Ascending aorta (tissue), 2 donors: ENCODE results near the gene MGP. TPM values are rescaled to one million over a fixed set of nuclear protein-coding genes. Genes with fewer than 3 reads are reported as not detected.

ENCODE experiments used
- DNase-seq, 2 donors: peaks; one replicate each; pipeline ENCODE4 v3.0.0-alpha.2; 2019; ENCODE audit warnings: low spot score in 2 of 2
- H3K27ac ChIP-seq, 2 donors: fragments of 200-600 bp; sonication (generic); one replicate each; pipeline ENCODE4 v1.5.1; 2016 to 2017; ENCODE audit warnings: mild to moderate bottlenecking in 1 of 2
- H3K27me3 ChIP-seq: fragments of 200-600 bp; sonication (generic); one replicate; pipeline ENCODE4 v1.5.1; 2017
- H3K36me3 ChIP-seq, 2 donors: fragments of 200-600 bp; sonication (generic); one replicate each; pipeline ENCODE4 v1.5.1; 2016
- H3K4me1 ChIP-seq, 2 donors: fragments of 200-600 bp; sonication (generic); one replicate each; pipeline ENCODE4 v1.5.1; 2016 to 2017; ENCODE audit warnings: mild to moderate bottlenecking in 1 of 2
- H3K4me3 ChIP-seq, 2 donors: fragments of 200-600 bp; sonication (generic); one replicate each; pipeline ENCODE4 v1.5.1; 2016 to 2017; ENCODE audit warnings: mild to moderate bottlenecking in 1 of 2
- H3K9me3 ChIP-seq, 2 donors: fragments of 200-600 bp; sonication (generic); one replicate each; pipeline ENCODE4 v1.5.1; 2016
- intact Hi-C: fragments of 100-400 bp; cut with DNase I; formaldehyde crosslinking; loops from one replicate; pipeline ENCODE4 v1.15.1; 2023
- total RNA-seq: library from RNA; depleted of rRNA; stranded (reverse); fragments of >200 nt; gene quantifications from one replicate; pipeline ENCODE4 v1.1.0, GENCODE V29; 2016
- TF ChIP-seq, protein P1 (sequence below), 3 experiments: fragments of 200-600 bp in 2 of 3; fragments of 450-650 bp in 1 of 3; sonication (generic) in 2 of 3; IDR thresholded peaks; one replicate each; pipeline ENCODE4 v1.5.1; 2016 to 2019; ENCODE audit warnings: antibody characterized with exemption in 3 of 3, mild to moderate bottlenecking in 1 of 3, moderate library complexity in 1 of 3

The MGP gene
- total RNA-seq, 1 donor from 2014 or later: 3,618 TPM

DNA sequence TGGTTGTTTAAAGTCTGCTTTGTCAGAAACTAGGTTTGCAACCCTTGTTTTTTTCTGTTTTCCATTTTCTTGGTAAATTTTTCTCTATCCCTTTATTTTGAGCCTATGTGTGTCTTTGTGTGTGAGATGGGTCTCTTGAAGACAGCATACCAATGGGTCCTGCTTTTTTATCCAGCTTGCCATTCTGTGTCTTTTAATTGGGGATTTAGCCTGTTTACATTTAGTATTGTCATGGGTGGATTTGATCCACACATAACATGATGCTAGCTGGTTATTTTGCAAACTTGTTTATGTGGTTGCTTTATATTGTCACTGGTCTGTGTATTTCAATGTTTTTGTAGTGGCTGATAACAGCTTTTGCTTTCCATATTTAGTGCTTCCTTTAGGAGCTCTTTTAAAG lies 25.2 kb downstream of the MGP start:
- Histone ChIP-seq H3K4me1 (no peaks in the 10 kb centered on the region), H3K36me3 (no peaks in the 10 kb centered on the region), H3K27ac (no peak overlapping the region), H3K27me3 (no peaks in the 10 kb centered on the region), H3K9me3 (peaks cover 0 to 16% of the 10 kb centered on the region in 2 donors), H3K4me3 (no peak overlapping the region)
- intact Hi-C loops: no loop called here
- DNase-seq: no peak
- TF ChIP-seq, protein P1, sequence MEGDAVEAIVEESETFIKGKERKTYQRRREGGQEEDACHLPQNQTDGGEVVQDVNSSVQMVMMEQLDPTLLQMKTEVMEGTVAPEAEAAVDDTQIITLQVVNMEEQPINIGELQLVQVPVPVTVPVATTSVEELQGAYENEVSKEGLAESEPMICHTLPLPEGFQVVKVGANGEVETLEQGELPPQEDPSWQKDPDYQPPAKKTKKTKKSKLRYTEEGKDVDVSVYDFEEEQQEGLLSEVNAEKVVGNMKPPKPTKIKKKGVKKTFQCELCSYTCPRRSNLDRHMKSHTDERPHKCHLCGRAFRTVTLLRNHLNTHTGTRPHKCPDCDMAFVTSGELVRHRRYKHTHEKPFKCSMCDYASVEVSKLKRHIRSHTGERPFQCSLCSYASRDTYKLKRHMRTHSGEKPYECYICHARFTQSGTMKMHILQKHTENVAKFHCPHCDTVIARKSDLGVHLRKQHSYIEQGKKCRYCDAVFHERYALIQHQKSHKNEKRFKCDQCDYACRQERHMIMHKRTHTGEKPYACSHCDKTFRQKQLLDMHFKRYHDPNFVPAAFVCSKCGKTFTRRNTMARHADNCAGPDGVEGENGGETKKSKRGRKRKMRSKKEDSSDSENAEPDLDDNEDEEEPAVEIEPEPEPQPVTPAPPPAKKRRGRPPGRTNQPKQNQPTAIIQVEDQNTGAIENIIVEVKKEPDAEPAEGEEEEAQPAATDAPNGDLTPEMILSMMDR (IDR thresholded peaks at IDR 0.05): no peak

- Histone ChIP-seq H3K4me1 (peaks cover 0 to 5% of the 10 kb centered on the region in 2 donors), H3K9me3 (peaks cover 0 to 16% of the 10 kb centered on the region in 2 donors), H3K4me3 (no peak overlapping the region), H3K27me3 (no peaks in the 10 kb centered on the region), H3K36me3 (no peaks in the 10 kb centered on the region), H3K27ac (no peak overlapping the region)
- TF ChIP-seq, protein P1 (IDR thresholded peaks at IDR 0.05): no peak
- DNase-seq: no peak
- intact Hi-C loops: no loop called here
Measured at GRCh38 chr12:14858513-14858912, 27.1 kb downstream of the MGP start.

GRCh38 chr12:14854586-14855183 lies 31.0 kb downstream of the MGP start:
- peaks cover 4 to 11% of the 10 kb centered on the region in 2 donors for H3K4me1 ChIP-seq
- H3K4me3 ChIP-seq: no peak overlapping the region
- H3K36me3 ChIP-seq: no peaks in the 10 kb centered on the region
- H3K9me3 ChIP-seq: peaks cover 0 to under 1% of the 10 kb centered on the region in 2 donors
- TF ChIP-seq, protein P1 (IDR thresholded peaks at IDR 0.05): no peak
- peak overlapping the region in 1 of 2 donors; percentile 53 for H3K27ac ChIP-seq
- no peak for DNase-seq
- intact Hi-C loops: no loop called here
- no peaks in the 10 kb centered on the region for H3K27me3 ChIP-seq

- TF ChIP-seq, protein P1 (IDR thresholded peaks at IDR 0.05): no peak
- Histone ChIP-seq H3K4me3 (no peak overlapping the region), H3K9me3 (no peaks in the 10 kb centered on the region), H3K27ac (no peak overlapping the region), H3K36me3 (no peaks in the 10 kb centered on the region), H3K27me3 (no peaks in the 10 kb centered on the region), H3K4me1 (peaks cover 4 to 17% of the 10 kb centered on the region in 2 donors)
- DNase-seq: no peak
- intact Hi-C loops: no loop called here
Measured at GRCh38 chr12:14853961-14854360, 31.7 kb downstream of the MGP start.

GRCh38 chr12:14852880-14853279 lies 32.8 kb downstream of the MGP start:
- Histone ChIP-seq H3K4me1 (peaks cover 4 to 22% of the 10 kb centered on the region in 2 donors), H3K27ac (no peak overlapping the region), H3K27me3 (no peaks in the 10 kb centered on the region), H3K4me3 (no peak overlapping the region), H3K36me3 (no peaks in the 10 kb centered on the region), H3K9me3 (no peaks in the 10 kb centered on the region)
- TF ChIP-seq, protein P1 (IDR thresholded peaks at IDR 0.05): no peak
- DNase-seq: no peak
- intact Hi-C loops: no loop called here
